Trophoblast cell (in vitro differentiated cells and primary cell): ENCODE results near the gene SAMD8.
"Not testable (repeated sequence)": the region's sequence is repeated elsewhere in the genome, so short reads cannot be mapped to it uniquely, and the experiment has no call there.

Source experiments
- DNase-seq, 2 donors: peaks; one replicate each; pipeline ENCODE4 v3.0.0-alpha.2; 2016
- H2AFZ ChIP-seq: 2 replicates; pipeline ENCODE4 v1.6.1; 2013; ENCODE audit warnings: low read length, moderate library complexity, mild to moderate bottlenecking; ENCODE audit not compliant: insufficient read depth, poor library complexity
- H2AK5ac ChIP-seq: 2 replicates; pipeline ENCODE4 v1.6.1; 2013; ENCODE audit warnings: mild to moderate bottlenecking, low read length
- H2BK120ac ChIP-seq: 2 replicates; pipeline ENCODE4 v1.6.1; 2013; ENCODE audit warnings: low read length, mild to moderate bottlenecking, moderate library complexity; ENCODE audit not compliant: insufficient read depth, poor library complexity
- H2BK12ac ChIP-seq: 2 replicates; pipeline ENCODE4 v1.6.1; 2013; ENCODE audit warnings: mild to moderate bottlenecking, low read length, moderate library complexity
- H2BK5ac ChIP-seq: 2 replicates; pipeline ENCODE4 v1.6.1; 2013; ENCODE audit warnings: low read length, low read depth, moderate library complexity, mild to moderate bottlenecking; ENCODE audit not compliant: poor library complexity
- H3K14ac ChIP-seq: 2 replicates; pipeline ENCODE4 v1.6.1; 2013; ENCODE audit warnings: mild to moderate bottlenecking, low read length
- H3K18ac ChIP-seq: 2 replicates; pipeline ENCODE4 v1.6.1; 2013; ENCODE audit warnings: mild to moderate bottlenecking, low read length
- H3K23ac ChIP-seq: 2 replicates; pipeline ENCODE4 v1.6.1; 2013; ENCODE audit warnings: low read length
- H3K27ac ChIP-seq: 2 replicates; pipeline ENCODE4 v1.5.1; 2013; ENCODE audit warnings: low read depth, mild to moderate bottlenecking, inconsistent platforms, low read length, moderate library complexity
- H3K27me3 ChIP-seq: 2 replicates; pipeline ENCODE4 v1.6.1; 2013; ENCODE audit warnings: inconsistent platforms, mild to moderate bottlenecking, low read length, moderate library complexity; ENCODE audit not compliant: insufficient read depth
- H3K36me3 ChIP-seq, 2 experiments: 1 replicate in 1 of 2; 2 replicates in 1 of 2; pipeline ENCODE4 v1.6.1; 2013; ENCODE audit warnings: low read length in 2 of 2, mild to moderate bottlenecking in 2 of 2, moderate library complexity in 1 of 2; ENCODE audit not compliant: insufficient read depth in 2 of 2, control insufficient read depth in 1 of 2
- H3K4ac ChIP-seq: 2 replicates; pipeline ENCODE4 v1.6.1; 2013; ENCODE audit warnings: low read depth, mild to moderate bottlenecking, low read length, moderate library complexity
- H3K4me1 ChIP-seq, 2 experiments: 1 replicate in 1 of 2; 2 replicates in 1 of 2; pipeline ENCODE4 v1.6.1; 2013; ENCODE audit warnings: low read length in 2 of 2, mild to moderate bottlenecking in 2 of 2, moderate library complexity in 1 of 2; ENCODE audit not compliant: insufficient read depth in 2 of 2, control insufficient read depth in 1 of 2
- H3K4me2 ChIP-seq: 2 replicates; pipeline ENCODE4 v1.6.1; 2013; ENCODE audit warnings: inconsistent platforms, mild to moderate bottlenecking, low read length, moderate library complexity
- H3K4me3 ChIP-seq: 2 replicates; pipeline ENCODE4 v1.5.1; 2013; ENCODE audit warnings: mild to moderate bottlenecking, low read depth, low read length, inconsistent platforms
- H3K79me1 ChIP-seq: one replicate; pipeline ENCODE4 v1.6.1; 2013; ENCODE audit warnings: low read length
- H3K79me2 ChIP-seq: 2 replicates; pipeline ENCODE4 v1.6.1; 2013; ENCODE audit warnings: low read length, mild to moderate bottlenecking; ENCODE audit not compliant: control insufficient read depth, insufficient read depth, poor library complexity
- H3K9ac ChIP-seq: 2 replicates; pipeline ENCODE4 v1.6.1; 2013; ENCODE audit warnings: mild to moderate bottlenecking, low read length
- H3K9me3 ChIP-seq: 2 replicates; pipeline ENCODE4 v1.6.1; 2013; ENCODE audit warnings: low read depth, mild to moderate bottlenecking, control low read depth, inconsistent platforms, low read length; ENCODE audit not compliant: insufficient read depth
- H4K12ac ChIP-seq: 2 replicates; pipeline ENCODE4 v1.6.1; 2013; ENCODE audit warnings: low read depth, mild to moderate bottlenecking, low read length, moderate library complexity
- H4K8ac ChIP-seq: 2 replicates; pipeline ENCODE4 v1.6.1; 2013; ENCODE audit warnings: low read depth, mild to moderate bottlenecking, low read length, moderate library complexity
- H4K91ac ChIP-seq: one replicate; pipeline ENCODE4 v1.6.1; 2013; ENCODE audit warnings: low read depth, mild to moderate bottlenecking, low read length, moderate library complexity
- WGBS: extraction: QIAGEN DNeasy Blood & Tissue Kit; methylation state at CpG from one replicate; pipeline ENCODE4 v1.1.7; 2013; ENCODE audit warnings: missing lambda C conversion rate; ENCODE audit not compliant: insufficient read length, insufficient coverage; ENCODE audit errors: extremely low coverage; 5-methylcytosine and 5-hydroxymethylcytosine counted together

The SAMD8 gene

GRCh38 chr10:75189266-75190096, 78.0 kb downstream of the SAMD8 start:
- no CpG with 5 or more reads among the region's 12 CpGs for WGBS
- Histone ChIP-seq H3K36me3 (no peaks in the 10 kb centered on the region), H2AK5ac (no peak overlapping the region), H4K12ac (no peak overlapping the region), H4K8ac (no peak overlapping the region), H3K27ac (no peak overlapping the region), H3K4me1 (peaks cover 3 to 4% of the 10 kb centered on the region in 2 experiments), H3K23ac (no peak overlapping the region), H4K91ac (no peak overlapping the region), H3K79me2 (no peaks in the 10 kb centered on the region), H3K79me1 (no peaks in the 10 kb centered on the region), H3K14ac (no peak overlapping the region), H2BK120ac (no peak overlapping the region), H2BK5ac (no peak overlapping the region), H3K4me2 (no peak overlapping the region), H3K9ac (no peak overlapping the region), H2AFZ (no peak overlapping the region), H3K18ac (no peak overlapping the region), H2BK12ac (no peak overlapping the region), H3K27me3 (no peaks in the 10 kb centered on the region), H3K4me3 (no peak overlapping the region), H3K4ac (no peak overlapping the region), H3K9me3 (no peaks in the 10 kb centered on the region)
- no peak for DNase-seq

- Histone ChIP-seq H2AFZ (no peak overlapping the region), H3K9ac (no peak overlapping the region), H3K4ac (no peak overlapping the region), H2BK12ac (no peak overlapping the region), H3K27ac (no peak overlapping the region), H3K23ac (no peak overlapping the region), H3K79me1 (no peaks in the 10 kb centered on the region), H4K8ac (no peak overlapping the region), H2AK5ac (no peak overlapping the region), H3K36me3 (no peaks in the 10 kb centered on the region), H4K91ac (no peak overlapping the region), H3K79me2 (no peaks in the 10 kb centered on the region), H3K9me3 (no peaks in the 10 kb centered on the region), H3K4me3 (no peak overlapping the region), H2BK120ac (no peak overlapping the region), H4K12ac (no peak overlapping the region), H3K27me3 (no peaks in the 10 kb centered on the region), H3K18ac (no peak overlapping the region), H3K14ac (no peak overlapping the region), H2BK5ac (no peak overlapping the region), H3K4me1 (peaks cover 3 to 4% of the 10 kb centered on the region in 2 experiments), H3K4me2 (no peak overlapping the region)
- WGBS, result no CpG with 5 or more reads among the region's 10 CpGs
- peak; percentile 3 to 26 for DNase-seq
Observed at GRCh38 chr10:75191821-75192568, 80.5 kb downstream of the SAMD8 start.

GRCh38 chr10:75194625-75195024, 83.2 kb downstream of the SAMD8 start:
- not testable (repeated sequence) for H3K9ac ChIP-seq, H3K4me3 ChIP-seq, DNase-seq, H3K4me2 ChIP-seq, H2AFZ ChIP-seq, H3K36me3 ChIP-seq, H3K4me1 ChIP-seq, H3K18ac ChIP-seq, H2BK120ac ChIP-seq, H3K79me1 ChIP-seq, H3K27me3 ChIP-seq, H3K27ac ChIP-seq, H3K79me2 ChIP-seq, H4K12ac ChIP-seq, H3K14ac ChIP-seq, H4K91ac ChIP-seq, H4K8ac ChIP-seq, H3K9me3 ChIP-seq, H2AK5ac ChIP-seq, H2BK5ac ChIP-seq, H3K4ac ChIP-seq, H2BK12ac ChIP-seq, H3K23ac ChIP-seq
- no CpG with 5 or more reads among the region's 4 CpGs for WGBS

- DNase-seq, result no peak
- H3K79me2 ChIP-seq, result no peaks in the 10 kb centered on the region
- no peak overlapping the region for H3K4ac ChIP-seq
- no peaks in the 10 kb centered on the region for H3K9me3 ChIP-seq
- no peak overlapping the region for H3K27ac ChIP-seq
- no peaks in the 10 kb centered on the region for H3K27me3 ChIP-seq
- H2BK120ac ChIP-seq, result no peak overlapping the region
- no peak overlapping the region for H3K18ac ChIP-seq
- no peak overlapping the region for H2AK5ac ChIP-seq
- no peak overlapping the region for H4K12ac ChIP-seq
- H3K79me1 ChIP-seq, result no peaks in the 10 kb centered on the region
- H3K36me3 ChIP-seq, result no peaks in the 10 kb centered on the region
- no peak overlapping the region for H4K91ac ChIP-seq
- no peak overlapping the region for H3K4me2 ChIP-seq
- H3K4me1 ChIP-seq, result no peaks in the 10 kb centered on the region
- H4K8ac ChIP-seq, result no peak overlapping the region
- no CpG with 5 or more reads among the region's 6 CpGs for WGBS
- no peak overlapping the region for H2AFZ ChIP-seq
- no peak overlapping the region for H2BK5ac ChIP-seq
- no peak overlapping the region for H2BK12ac ChIP-seq
- no peak overlapping the region for H3K9ac ChIP-seq
- H3K23ac ChIP-seq, result no peak overlapping the region
- H3K4me3 ChIP-seq, result no peak overlapping the region
- H3K14ac ChIP-seq, result no peak overlapping the region
Observed at GRCh38 chr10:75195035-75195763, 83.7 kb downstream of the SAMD8 start.
